Keratinocyte (primary cell): ENCODE results near the gene TYW1B.
"Not testable (repeated sequence)": the region's sequence is repeated elsewhere in the genome, so short reads cannot be mapped to it uniquely, and the experiment has no call there.

ENCODE experiments used
- CTCF ChIP-seq, 3 experiments: IDR thresholded peaks in 1 of 3; conservative IDR thresholded peaks in 1 of 3; optimal IDR thresholded peaks in 1 of 3; 2 replicates in 2 of 3; 3 replicates in 1 of 3; pipeline versions ENCODE3 to v1.5.1; 2011; ENCODE audit warnings: low read length in 3 of 3, mild to moderate bottlenecking in 3 of 3, moderate library complexity in 2 of 3, control low read depth in 1 of 3, inconsistent platforms in 1 of 3; ENCODE audit not compliant: insufficient read depth in 2 of 3; ENCODE audit errors: extremely low read depth in 1 of 3
- EZH2 ChIP-seq: IDR thresholded peaks from one replicate; pipeline ENCODE4 v1.6.1; 2012; ENCODE audit warnings: inconsistent platforms, mild to moderate bottlenecking, low read length, moderate library complexity

DNA sequence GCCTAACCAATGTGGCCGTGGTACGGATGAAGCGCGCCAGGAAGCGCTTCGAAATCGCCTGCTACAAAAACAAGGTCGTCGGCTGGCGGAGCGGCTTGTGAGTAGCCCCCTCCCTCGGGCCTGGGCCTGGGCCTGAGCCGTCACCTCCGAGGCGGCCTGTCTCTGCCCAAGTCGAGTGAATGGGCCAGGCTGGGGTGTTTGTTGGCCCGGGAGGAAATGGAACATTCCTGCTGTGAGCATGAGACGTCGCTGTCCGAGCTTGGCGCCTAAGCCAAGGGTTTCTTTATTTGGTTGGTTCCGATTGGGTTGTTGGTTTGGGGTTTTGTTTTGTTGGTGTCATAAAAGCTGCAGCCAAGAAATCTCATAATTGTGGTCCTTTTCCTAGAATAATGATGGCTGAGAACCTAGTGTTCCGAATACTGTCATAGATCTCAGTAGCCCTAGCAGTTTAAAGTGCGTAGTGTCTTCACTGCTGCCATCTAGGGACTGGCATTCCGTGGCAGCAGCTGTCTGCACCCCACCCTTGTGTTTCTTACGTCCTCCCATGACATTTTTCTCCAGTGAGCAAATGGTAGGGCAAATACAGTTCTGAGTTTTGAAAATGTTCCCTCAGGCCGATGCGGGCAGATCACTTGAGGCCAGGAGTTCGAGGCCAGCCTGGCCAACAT is 1.8 kb upstream of the TYW1B start:
- peak; percentile 26 to 57 (median 53) for TF ChIP-seq CTCF (optimal IDR thresholded peaks at IDR 0.05 in 1 of 3, IDR thresholded peaks at IDR 0.05 in 1 of 3, conservative IDR thresholded peaks at IDR 0.05 in 1 of 3; ENCODE audit: extremely low read depth in 1 of 3, insufficient read depth in 2 of 3, low read length in 3 of 3)
- TF ChIP-seq EZH2 = not testable (repeated sequence)
